Thyroid gland (tissue), 4 donors: ENCODE results near the gene TMEM121.

Experiments used
- POLR2A ChIP-seq, 2 donors: fragments of 450-650 bp; IDR thresholded peaks; one replicate each; pipeline ENCODE4 v1.6.1; 2017; ENCODE audit warnings: antibody characterized with exemption in 2 of 2, mild to moderate bottlenecking in 2 of 2, moderate library complexity in 1 of 2
- TF ChIP-seq, protein P1 (sequence below), 6 experiments: fragments of 200-600 bp in 3 of 6; fragments of 450-650 bp in 3 of 6; sonication (generic) in 3 of 6; IDR thresholded peaks; one replicate each; pipeline ENCODE4 v1.5.1; 2016 to 2019; ENCODE audit warnings: antibody characterized with exemption in 6 of 6, mild to moderate bottlenecking in 2 of 6, inconsistent platforms in 1 of 6, moderate library complexity in 1 of 6

DNA sequence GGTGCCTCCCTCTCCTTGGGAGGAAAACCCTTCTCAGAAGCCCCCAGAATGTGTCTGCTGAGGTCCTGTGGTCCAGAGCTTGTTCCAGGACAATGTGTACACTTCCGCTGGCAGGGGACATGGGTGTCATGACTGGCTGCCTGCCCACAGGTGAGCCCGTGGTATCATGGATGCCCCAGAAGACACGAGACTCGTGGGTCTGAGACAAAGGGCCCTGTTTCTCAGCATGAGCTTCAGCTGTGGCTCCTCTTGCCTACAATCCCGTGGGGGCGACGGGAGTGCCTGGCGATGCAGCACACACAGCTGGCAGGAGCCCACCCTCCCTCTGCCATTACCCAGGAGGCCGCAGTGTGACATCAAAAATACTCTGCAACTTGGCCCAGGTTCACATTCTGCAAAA lies 7.0 kb downstream of the TMEM121 start:
- TF ChIP-seq, protein P1, sequence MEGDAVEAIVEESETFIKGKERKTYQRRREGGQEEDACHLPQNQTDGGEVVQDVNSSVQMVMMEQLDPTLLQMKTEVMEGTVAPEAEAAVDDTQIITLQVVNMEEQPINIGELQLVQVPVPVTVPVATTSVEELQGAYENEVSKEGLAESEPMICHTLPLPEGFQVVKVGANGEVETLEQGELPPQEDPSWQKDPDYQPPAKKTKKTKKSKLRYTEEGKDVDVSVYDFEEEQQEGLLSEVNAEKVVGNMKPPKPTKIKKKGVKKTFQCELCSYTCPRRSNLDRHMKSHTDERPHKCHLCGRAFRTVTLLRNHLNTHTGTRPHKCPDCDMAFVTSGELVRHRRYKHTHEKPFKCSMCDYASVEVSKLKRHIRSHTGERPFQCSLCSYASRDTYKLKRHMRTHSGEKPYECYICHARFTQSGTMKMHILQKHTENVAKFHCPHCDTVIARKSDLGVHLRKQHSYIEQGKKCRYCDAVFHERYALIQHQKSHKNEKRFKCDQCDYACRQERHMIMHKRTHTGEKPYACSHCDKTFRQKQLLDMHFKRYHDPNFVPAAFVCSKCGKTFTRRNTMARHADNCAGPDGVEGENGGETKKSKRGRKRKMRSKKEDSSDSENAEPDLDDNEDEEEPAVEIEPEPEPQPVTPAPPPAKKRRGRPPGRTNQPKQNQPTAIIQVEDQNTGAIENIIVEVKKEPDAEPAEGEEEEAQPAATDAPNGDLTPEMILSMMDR (IDR thresholded peaks at IDR 0.05): no peak
- TF ChIP-seq POLR2A (IDR thresholded peaks at IDR 0.05): no peak
